ENCODE data around the gene COLGALT1.
A peak's percentile ranks its signal among the peaks of the same experiment; 100 is the strongest.

COLGALT1 gene

DNA sequence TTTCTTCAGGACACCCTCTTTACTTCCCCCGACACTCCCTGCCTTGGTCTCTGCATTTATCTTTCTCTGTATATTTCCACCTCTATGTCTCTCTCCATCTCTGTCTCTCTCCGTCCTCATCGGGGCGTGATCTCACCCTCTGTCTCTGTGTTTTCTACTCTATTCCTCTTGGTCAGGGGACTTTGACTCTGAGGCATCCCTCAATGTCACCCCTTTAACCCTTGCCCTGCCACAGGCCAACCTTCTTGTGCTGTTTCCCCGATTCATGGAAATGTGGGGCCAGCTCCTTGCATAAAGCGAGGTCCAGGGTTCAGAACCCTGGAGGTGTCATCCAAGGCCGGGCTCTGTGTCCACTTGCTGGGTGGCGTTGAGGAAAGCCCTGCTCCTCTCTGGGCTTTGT is 46.8 kb downstream of the COLGALT1 start:
- DNase-seq: no peak

DNA sequence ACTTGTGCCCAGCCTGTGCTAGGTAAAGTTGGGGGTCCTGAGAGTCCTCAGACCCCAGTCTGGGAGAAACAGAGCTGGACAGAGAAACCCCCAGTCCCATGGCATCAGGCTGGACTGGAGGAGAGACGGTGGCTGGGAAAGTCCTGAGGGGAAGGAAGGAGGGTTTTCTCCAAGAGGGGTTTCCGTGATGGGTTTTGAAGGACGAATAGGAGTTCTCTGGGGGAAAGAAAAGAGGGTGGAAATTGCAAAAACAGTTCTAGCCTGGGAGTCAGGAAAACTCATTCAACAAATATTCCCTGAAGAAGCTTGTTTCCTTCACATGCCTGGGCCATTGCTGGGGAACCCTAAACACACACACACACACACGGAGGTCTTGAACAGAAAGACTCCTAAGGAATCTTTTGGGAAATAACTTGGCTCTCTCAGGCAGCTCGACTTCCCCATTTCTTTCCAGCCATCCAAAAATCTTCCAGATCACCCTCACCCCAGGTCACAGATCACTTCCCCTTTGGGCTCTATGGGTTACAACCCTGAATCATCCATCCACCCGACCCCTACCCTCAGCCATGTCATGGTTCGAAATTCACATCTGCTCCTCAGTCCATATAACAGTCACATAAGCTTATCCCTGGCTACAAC is 47.5 kb downstream of the COLGALT1 start:
- no peak for DNase-seq

DNA sequence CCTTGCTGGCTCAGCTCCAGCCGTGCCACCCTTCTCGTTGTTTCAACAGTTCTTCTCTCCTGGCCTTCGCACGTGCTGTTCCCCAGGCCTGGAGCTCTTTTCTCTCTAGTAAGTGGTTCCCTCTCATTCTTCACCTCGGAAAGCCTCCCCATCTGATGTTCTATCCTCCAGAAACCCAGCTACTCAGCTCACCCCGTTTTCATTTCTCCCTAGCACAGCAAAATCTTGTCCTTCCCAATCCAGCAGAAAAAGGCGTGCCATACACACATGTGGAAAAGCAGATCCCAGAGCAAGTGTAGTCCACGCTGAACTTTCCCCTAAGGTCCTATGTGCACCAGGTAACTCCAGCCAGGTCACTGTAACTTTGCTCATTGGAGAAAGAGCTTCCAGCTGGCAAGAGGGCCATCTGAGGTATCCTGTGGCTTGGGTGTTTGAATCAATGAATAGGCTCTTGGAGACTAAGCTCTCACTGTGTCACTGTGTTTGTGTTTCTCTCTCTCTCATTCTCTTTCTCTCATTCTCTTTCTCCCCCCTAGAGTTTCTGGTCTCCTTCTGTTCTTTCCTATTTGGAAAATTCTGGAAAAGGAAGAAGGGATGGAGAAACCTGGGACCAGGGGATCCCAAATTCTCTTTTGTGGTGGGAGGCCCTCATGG is 49.0 kb downstream of the COLGALT1 start:
- DNase-seq: no peak

DNA sequence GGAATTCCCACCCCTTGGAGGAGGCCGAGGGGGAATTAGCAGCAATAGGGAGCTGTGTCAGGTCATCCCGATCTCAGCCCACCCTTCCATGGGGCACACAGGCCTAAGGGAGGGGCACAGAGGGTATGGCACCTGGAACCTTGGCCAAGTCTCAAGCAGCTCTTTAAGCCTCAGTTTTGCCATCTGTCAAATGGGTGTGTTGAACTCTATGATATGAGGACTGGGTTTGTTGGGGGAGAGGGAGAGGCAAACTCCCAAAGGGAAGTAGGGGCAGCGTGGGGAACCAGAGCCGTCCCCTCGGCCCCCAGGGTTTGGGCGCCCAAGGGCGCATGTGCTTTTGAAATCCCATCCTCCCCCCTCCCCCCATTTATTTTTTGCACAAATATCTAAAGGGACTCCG is 49.7 kb downstream of the COLGALT1 start:
- DNase-seq: no peak

DNA sequence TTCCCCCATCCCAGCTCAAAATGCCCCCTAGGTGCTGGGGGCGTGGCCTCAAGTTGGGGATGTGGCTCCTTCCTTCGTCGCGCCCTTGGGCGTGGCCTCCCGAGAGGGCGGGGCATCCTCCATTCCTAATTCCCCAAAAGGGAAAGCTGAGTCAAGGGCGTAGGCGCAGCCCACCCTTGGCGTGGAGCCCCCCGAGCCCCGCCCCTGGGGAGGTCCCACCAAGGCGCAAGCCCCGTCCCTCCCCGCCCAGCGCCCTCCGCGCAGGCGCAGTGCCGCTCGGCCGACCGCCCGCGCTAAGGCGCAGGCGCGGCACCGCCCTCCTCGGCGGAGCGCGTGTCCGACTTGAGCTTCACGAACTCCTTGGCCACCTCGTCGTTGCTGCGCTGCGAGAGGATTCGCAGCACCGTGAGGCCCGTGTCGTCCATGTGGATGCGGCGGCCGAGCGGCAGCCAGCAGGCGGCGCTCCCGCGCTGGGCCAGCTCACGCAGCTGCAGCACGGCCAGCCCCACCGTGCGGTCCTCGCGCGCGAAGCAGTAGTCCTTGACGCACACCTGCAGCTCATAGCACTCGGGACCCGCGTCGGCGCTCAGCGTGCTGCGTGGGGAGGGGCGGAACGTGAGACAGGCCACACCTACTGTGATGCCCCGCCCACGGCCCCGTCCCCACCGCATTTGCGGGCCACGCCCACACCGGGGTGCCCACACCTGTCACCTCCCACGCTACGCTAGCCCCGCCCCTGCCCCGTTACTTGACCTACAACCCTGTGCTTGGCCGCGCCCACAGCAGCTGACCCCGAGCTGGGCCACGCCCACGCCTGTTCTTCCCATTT is 50.5 kb downstream of the COLGALT1 start:
- DNase-seq: peak; percentile 85 to 87

DNA sequence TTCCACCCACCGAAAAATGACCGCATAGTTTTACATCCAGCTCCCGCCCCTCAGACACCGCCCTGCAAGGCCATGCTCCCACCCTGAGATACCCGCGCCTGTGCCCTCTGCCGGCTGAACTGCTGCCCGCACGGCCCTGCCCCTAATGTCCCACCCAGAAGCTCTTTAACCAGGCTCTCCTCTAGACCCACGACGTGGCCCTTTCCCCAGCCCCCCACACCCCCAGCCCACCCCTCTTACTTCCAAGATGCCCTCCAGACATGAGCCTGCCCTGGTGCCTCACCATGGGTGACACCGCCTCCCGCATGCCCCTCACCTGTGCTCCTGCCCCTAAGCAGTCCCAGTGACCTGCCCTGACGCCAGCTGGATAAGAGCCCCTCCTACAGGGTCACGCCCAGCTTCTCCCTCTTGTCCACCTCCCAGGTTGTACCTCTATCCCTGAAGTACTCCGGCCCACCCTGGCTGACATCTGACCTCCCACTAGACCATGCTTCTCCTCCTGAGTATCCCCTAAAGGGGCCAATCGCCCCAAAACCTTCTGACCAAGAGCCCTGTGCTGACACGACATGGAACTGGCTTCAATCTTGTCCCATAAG is 51.2 kb downstream of the COLGALT1 start:
- no peak for DNase-seq

DNA sequence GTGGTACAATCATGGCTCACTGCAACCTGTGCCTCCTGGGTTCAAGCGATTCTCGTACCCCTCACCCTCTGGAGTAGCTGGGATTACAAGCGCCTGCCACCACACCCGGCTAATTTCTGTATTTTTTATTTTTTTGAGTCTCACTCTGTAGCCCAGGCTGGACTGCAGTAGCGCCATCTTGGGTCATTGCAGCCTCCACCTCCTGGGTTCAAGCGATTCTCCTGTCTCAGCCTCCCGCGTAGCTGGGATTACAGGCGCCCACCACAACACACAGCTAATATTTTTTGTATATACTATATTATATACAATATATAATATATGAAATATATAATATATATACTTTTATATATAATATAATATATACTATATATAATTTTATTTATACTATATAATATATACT is 52.5 kb downstream of the COLGALT1 start:
- DNase-seq: no peak

DNA sequence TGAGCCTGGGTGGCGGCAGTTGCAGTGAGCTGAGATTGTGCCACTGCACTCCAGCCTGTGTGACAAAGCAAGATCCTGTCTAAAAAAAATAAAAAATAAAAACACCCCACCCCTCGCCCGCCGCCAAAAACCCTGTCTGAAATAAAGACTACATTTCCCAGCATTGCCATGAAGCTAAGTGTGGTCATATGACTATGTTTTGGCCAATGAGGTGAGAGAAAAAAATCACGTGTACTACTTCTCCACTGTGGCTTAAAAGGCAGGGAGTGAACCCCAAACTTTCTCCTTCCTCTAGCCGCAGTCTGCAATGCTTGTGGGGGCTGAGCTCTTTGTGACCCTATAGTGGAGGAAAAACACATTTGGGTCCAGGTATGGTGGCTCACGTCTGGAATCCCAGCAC is 54.9 kb downstream of the COLGALT1 start:
- DNase-seq: peak in 1 of 2 donors; percentile 34

DNA sequence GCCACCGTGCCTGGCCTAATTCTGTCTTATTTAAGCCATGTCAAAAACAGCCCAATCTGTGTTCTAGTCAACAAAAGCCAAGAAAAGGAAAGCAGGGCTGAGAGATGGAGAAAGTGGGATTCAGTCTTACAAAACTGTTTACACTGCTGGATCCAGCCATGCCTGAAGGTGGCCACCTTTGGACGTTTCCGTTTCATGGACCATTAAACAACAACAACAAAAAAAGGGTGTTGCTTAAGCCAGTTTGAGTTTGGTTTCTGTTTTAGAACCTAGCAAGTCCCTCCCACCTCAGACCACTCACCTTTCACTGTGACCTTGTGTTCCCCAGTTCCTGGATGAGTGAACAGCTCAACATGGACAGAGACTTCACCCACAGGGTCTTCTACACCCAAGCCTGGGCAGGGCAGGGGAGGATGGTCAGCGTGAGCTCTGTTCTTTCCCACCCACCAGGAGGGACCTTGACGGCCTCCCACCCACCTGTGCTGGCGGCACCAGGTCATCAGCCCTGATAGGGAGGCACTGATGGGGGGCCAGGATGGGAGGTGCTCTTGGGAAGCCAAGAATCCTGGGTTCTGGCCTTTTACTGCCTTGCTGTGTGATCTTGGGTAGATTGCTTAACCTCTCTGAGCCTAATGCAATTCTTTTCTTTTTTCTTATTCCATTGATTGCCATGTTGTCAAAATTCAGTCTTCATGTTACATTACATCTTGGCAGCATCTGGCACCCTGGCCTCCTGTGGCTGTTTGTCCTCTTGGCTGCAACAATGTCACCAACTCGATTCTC is 56.2 kb downstream of the COLGALT1 start:
- no peak for DNase-seq

DNA sequence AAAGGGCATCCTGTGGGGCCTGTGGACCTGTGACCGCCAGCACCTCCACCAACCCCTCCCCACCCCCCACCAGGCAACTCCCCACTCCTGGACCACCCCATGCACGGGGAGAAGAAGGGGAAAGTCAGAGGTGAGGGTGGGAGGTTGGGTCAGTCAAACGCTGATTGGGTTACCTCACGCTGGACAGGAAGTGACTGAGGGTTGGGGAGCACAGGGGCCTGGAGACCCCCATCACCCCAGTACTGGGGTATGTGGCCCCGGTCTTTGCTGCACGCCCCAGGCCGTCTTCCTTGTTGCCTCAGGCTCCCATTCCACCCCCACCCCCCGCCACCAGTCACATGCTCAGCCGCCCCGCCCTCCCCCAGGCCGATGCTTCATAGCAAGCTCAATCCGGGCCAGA is 59.0 kb downstream of the COLGALT1 start:
- no peak for DNase-seq

DNA sequence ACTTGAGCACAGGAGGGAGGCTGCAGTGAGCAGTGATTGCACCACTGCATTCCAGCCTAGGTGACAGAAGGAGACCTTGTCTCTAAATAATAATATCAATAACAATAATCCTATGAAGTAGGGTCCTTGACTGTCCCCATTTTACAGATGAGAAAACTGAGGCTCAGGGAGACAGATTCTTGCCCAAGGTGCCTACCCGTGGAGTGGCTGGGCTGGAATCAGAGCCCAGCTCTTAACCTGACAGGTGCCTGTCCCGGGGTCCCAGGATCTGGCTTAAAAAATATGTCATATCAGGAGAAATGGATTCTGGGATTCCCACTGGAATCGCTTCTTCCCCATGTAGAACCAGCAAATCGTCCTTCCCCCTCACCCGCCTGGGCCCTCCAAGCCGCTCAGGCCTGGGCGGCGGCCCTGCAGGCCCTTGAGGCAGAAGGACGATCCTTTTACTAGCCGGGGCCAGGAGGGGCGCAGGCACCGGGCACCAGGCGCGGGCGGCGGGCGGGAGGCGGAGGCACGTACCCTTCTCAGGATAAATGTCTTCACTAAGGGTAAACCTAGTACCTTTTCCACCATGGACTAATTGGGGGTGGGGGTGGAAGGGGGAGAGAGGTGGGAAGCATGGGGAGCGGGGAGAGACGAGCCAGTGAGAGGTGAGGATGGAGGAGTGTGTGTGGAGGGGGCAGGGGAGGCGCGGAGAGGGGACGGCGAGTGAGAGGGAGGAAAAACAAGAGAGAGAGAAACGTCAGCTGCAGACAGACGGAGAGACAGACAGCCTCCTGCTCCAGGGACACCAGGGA is 60.6 kb downstream of the COLGALT1 start:
- no peak for DNase-seq

DNA sequence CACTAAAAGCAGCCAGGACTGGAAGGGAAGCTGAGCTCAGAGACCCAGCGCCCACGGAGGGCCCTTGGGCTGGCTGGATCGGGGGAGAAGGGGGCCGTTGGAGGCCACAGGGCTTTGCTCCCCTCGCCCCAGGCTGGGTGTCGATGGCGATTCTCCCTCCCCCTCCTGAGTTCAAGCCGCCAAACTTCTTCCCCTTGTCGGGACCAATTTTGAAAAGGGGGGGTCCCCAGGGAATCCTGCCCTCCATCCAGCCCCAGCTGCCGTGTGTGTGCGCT is 61.2 kb downstream of the COLGALT1 start:
- DNase-seq: no peak

DNA sequence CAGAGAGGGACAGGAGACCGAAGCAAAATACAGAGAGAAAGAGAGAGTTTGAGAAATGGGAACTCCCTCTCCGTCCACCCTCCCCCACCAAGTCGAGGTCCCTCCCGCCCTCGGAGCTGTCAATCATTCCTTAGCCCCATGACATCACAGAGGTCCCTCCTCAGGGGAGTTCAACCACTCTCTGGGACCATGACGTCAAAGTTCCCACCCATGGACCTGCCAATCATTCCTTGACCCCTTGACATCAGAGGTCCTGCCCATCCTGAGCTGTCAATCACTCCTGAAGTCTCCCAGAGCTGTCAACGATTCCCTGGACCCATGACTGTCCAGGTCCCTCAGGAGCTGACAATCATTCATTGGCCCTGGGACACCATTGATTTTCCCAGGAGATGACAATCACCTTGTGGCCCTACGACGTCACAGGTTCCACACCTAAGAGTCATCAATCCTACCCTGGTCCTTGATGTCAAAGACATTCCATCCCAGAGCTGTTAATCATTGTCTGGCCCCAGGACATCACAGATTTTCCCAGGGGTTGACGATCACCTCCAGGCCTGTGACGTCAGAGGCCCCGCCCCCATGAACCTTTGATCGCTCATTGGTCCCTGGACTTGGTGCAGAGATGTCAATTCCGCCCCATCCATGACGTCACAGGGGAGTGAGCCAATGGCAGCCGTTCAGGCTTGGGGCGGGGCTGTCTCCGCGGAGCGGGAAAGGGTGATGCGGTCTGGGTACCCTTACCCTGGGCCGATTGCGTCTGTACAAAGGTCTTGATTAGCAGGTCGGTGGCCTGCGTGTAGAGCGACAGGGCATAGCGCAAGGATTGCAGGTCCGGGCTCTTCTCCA is 61.7 kb downstream of the COLGALT1 start:
- peak in 1 of 2 donors; percentile 30 for DNase-seq

DNA sequence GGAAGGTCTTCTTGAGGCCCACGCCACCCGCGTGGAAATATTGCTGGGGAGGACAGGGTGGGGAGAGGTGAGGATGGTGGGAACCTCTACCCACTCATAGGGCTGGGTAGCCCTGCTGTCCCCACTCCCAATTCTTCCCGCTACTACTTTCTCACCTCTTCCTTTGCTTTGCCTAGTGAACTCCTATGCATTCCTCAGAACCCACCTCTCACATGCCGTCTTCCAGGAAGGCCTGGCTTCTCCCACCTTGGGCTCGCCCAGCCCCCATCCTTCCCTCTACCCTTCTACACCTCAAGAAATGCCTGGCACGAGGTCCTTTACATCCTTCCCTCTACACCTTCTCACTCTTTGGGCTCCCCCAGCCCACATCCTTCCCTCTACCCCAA is 62.4 kb downstream of the COLGALT1 start:
- no peak for DNase-seq

DNA sequence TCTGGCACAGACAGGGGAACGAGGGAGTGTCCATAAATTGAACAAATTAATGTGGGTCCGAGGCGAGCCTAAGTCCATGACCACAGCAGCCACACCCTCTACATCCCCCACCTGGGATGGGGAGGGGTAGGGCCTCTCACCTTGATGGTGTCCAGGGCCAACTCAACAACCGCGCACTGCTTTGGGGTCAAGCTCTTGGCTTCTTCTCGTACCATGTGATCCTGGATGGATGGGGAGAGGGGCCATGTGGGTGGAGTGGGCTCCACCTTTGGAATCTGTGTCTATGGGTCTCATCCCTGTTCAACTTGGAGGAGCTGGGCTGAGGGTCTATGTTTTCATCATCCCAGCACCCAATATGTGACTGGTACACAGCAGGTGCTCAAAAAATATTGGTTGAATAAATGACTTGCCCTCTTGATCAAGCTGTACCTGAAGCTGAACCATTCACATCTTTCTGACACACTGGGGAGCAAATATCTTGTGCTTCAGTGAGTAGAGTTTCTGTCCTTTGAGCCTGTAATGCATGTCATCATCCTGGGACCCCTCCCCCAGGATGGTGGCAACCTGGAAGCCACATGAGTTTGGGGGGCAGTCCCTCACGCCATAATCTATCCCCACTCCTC is 62.9 kb downstream of the COLGALT1 start:
- DNase-seq: no peak

DNA sequence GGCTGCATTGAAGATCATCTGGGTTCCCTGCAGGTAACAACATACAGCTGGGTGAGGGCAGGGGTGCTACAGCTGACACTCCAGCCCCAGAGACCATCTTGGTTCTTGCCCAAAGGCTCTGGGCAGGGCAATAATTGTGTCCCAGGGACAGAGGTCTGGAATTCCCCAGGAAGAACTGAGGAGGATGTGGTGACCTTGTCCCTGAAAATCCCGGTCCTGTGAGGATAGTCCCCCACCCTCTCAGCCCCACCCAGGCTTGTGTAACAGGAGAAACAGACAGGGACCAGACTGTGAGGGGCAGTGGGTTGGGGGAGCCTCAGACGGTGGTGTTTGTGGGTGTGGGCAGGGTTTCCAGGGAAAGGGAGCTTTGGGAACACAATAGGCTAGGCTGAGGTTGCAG is 63.5 kb downstream of the COLGALT1 start:
- no peak for DNase-seq

DNA sequence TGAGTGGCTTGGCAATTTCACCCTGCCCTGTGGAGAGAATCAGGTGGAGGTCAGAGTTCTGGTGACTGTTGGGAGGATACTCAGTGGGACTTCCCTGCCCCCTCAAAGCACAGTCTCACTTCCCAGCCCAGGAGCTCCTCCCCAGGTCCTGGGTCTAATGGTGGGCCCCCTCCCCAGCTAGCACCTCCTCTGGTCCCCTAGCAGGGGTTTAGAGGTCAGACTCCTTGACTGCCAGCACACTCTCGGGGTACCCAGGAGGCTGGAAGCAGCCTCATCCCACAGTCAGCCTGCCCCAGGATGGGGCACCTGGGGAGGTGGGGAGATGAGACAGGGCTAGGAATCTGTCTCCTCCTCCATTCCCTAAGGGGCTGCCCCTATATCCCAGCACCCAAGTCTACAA is 65.2 kb downstream of the COLGALT1 start:
- DNase-seq: no peak

DNA sequence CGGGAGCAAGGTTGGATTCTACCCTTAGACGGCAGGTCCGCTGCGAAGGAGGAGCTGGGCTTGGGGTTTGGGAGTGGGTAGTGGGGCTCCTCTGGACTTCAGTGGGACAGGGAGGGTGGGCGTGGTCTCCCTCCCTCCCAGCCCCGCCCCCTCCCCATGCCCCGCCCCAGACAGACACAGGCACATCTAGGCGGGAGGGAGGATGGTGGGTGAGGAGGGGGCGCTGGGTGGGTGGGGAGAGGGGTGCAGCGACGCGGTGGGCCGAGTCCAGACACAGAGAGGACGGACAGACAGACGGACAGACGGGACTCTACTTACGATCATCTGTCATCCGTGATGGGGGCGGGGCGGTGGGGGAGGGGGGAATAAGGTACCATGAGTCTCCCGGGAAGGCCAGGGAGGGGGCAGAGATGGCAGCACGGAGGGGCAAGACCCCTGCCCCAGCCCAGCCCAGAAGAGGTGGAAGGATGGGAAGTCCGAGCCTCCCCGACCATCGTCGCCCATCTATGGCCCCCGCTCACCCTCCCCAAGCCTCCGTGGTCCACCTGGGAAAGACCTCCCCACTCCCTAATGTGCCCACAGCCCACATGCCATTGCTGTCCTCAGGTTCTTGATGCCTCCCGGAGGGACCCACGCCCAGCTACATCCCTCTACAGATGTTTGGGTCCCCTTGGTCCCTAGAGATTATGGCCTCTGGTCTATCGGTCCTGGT is 67.9 kb downstream of the COLGALT1 start:
- DNase-seq: no peak

DNA sequence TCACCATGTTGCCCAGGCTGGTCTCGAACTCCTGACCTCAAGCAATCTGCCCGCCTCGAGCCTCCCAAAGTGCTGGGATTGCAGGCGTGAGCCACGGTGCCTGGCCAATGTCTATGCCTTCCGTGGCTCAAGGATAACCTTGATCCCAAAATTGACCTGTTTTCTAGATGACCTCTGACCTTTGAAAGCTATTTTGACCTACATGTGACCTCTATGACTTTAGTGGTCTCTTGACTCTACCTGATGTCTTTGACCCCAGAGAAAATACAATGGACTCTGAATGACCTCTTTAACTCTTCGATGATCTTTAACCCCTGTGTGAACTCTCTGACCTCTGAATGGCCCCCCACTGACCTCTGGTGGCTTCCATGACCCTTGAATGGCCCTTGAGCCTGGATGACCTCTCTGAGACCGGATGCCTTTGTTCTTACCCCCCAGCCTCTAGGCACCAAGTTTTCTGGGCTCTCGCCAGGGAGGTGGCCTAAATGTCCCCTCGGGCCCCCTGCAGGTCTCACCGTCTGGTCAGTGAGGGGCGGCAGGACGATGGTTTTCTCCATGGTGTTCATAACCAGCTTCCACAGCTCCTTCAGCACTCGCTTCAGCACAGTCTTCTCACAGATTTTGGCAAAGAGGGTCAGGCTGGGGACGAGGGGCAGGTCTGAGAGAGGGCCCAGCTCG is 69.0 kb downstream of the COLGALT1 start:
- no peak for DNase-seq

DNA sequence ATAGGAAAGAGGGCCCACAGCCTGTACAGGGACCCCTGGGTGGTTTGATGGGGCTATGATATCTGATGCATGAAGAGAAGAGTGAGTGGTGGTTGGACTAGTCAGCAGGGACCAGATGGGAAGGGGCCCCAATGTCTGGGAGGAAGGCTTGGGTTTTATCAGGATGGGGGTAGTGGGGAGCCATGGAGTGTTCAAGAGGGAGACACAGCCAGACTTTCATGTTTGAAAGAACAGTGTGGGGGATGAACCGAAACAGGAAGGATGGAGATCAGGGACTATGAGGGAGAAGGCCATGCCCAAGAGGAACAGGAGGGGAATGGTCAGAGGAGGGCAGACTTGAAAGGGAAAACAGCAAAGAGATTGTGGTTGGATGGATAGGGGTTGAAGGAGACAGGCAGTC is 69.6 kb downstream of the COLGALT1 start:
- no peak for DNase-seq

All from CD4-positive, alpha-beta T cell treated with Interleukin-4 for 1 hour (primary cell).